GM23338 (cell line): ENCODE measurements around the gene LRR1. TPM values are rescaled to one million over a fixed set of nuclear protein-coding genes. Genes with fewer than 3 reads are reported as not detected.
A peak's percentile ranks its signal among the peaks of the same experiment; 100 is the strongest.

Experiments
- ATAC-seq: fragments of 200-7000 bp; cut with Tn5 transposase; 3 replicates; pipeline ENCODE4 v1.9.1; 2020
- DNase-seq: peaks from one replicate; pipeline ENCODE4 v3.0.0-alpha.2; 2015; ENCODE audit warnings: low spot score
- H2AFZ ChIP-seq: fragments of 200-600 bp; sonication (generic); 2 replicates; pipeline ENCODE4 v1.8.0; 2016; ENCODE audit warnings: antibody characterized with exemption, mild to moderate bottlenecking, moderate library complexity
- H3F3A ChIP-seq: fragments of 200-600 bp; sonication (generic); replicated peaks from 2 replicates; pipeline ENCODE4 v1.8.0; 2017; ENCODE audit warnings: antibody characterized with exemption, mixed run types, low read depth
- H3K27ac ChIP-seq: fragments of 200-600 bp; sonication (generic); 2 replicates; pipeline ENCODE4 v1.6.1; 2016; ENCODE audit warnings: low read depth
- H3K27me3 ChIP-seq: fragments of 200-600 bp; sonication (generic); 2 replicates; pipeline ENCODE4 v1.8.0; 2016; ENCODE audit warnings: mild to moderate bottlenecking, mixed run types, moderate library complexity; ENCODE audit not compliant: insufficient read depth
- H3K36me3 ChIP-seq: fragments of 200-600 bp; sonication (generic); 2 replicates; pipeline ENCODE4 v1.8.0; 2016; ENCODE audit warnings: mild to moderate bottlenecking; ENCODE audit not compliant: insufficient read depth
- H3K4me1 ChIP-seq: fragments of 200-600 bp; sonication (generic); 2 replicates; pipeline ENCODE4 v1.8.0; 2016; ENCODE audit warnings: mild to moderate bottlenecking, moderate library complexity; ENCODE audit not compliant: insufficient read depth
- H3K4me2 ChIP-seq: fragments of 200-600 bp; sonication (generic); 2 replicates; pipeline ENCODE4 v1.7.1; 2017; ENCODE audit warnings: mixed run types
- H3K4me3 ChIP-seq: fragments of 200-600 bp; sonication (generic); 2 replicates; pipeline ENCODE4 v1.6.1; 2016; ENCODE audit warnings: mixed run types
- H3K79me2 ChIP-seq: fragments of 200-600 bp; sonication (generic); replicated peaks from 2 replicates; pipeline ENCODE4 v1.8.0; 2017; ENCODE audit warnings: mild to moderate bottlenecking; ENCODE audit not compliant: insufficient read depth
- H3K9me2 ChIP-seq: fragments of 200-600 bp; sonication (generic); 2 replicates; pipeline ENCODE4 v1.8.0; 2017; ENCODE audit not compliant: insufficient read depth
- H4K20me1 ChIP-seq: fragments of 200-600 bp; sonication (generic); replicated peaks from 2 replicates; pipeline ENCODE4 v1.8.0; 2017; ENCODE audit warnings: mild to moderate bottlenecking; ENCODE audit not compliant: insufficient read depth
- H3K27ac Mint-ChIP-seq: 2 replicates; pipeline ENCODE4 v1.8.0; 2020; ENCODE audit warnings: inconsistent platforms, mild to moderate bottlenecking, moderate library complexity, mixed read lengths
- H3K27me3 Mint-ChIP-seq: 3 replicates; pipeline ENCODE4 v1.8.0; 2022; ENCODE audit warnings: low read depth, mild to moderate bottlenecking, moderate library complexity, mixed read lengths, inconsistent platforms; ENCODE audit not compliant: insufficient read depth, poor library complexity
- H3K36me3 Mint-ChIP-seq: 3 replicates; pipeline ENCODE4 v1.8.0; 2021; ENCODE audit warnings: low read depth, mild to moderate bottlenecking, inconsistent platforms, moderate library complexity, mixed read lengths
- H3K4me1 Mint-ChIP-seq: 3 replicates; pipeline ENCODE4 v1.8.0; 2020; ENCODE audit warnings: mild to moderate bottlenecking, inconsistent platforms, mixed read lengths
- H3K4me3 Mint-ChIP-seq: 3 replicates; pipeline ENCODE4 v1.8.0; 2021; ENCODE audit warnings: moderate library complexity, mild to moderate bottlenecking, inconsistent platforms, mixed read lengths
- H3K9me3 Mint-ChIP-seq: 3 replicates; pipeline ENCODE4 v1.8.0; 2020; ENCODE audit warnings: moderate library complexity, mild to moderate bottlenecking, inconsistent platforms, mixed read lengths
- CREB1 ChIP-seq: fragments of 250-450 bp; sonication (Bioruptor Pico); IDR thresholded peaks from 2 replicates; pipeline ENCODE4 v1.5.0; 2020; ENCODE audit warnings: low read depth, mild to moderate bottlenecking, moderate library complexity
- CTCF ChIP-seq, 2 experiments: fragments of 200-600 bp in 1 of 2; sonication (generic) in 1 of 2; conservative IDR thresholded peaks; 2 replicates each; pipeline versions ENCODE4 v1.5.1 to v1.6.1; 2016 to 2017; ENCODE audit warnings: antibody characterized with exemption in 2 of 2, low read depth in 2 of 2, mild to moderate bottlenecking in 2 of 2, moderate library complexity in 1 of 2
- ETS1 ChIP-seq: IDR thresholded peaks from 2 replicates; pipeline ENCODE4 v1.6.1; 2016; ENCODE audit warnings: antibody characterized with exemption
- EZH2 ChIP-seq: fragments of 200-600 bp; sonication (generic); IDR thresholded peaks from one replicate; pipeline ENCODE4 v1.8.0; 2017; ENCODE audit warnings: antibody characterized with exemption, mild to moderate bottlenecking, low read depth; ENCODE audit not compliant: unreplicated experiment
- JUNB ChIP-seq: IDR thresholded peaks from one replicate; pipeline ENCODE4 v1.6.1; 2016; ENCODE audit warnings: antibody characterized with exemption; ENCODE audit not compliant: unreplicated experiment
- REST ChIP-seq: IDR thresholded peaks from one replicate; pipeline ENCODE4 v1.6.1; 2018; ENCODE audit warnings: antibody characterized with exemption; ENCODE audit not compliant: unreplicated experiment
- STAT1 ChIP-seq: IDR thresholded peaks from one replicate; pipeline ENCODE4 v1.6.1; 2016; ENCODE audit warnings: antibody characterized with exemption; ENCODE audit not compliant: unreplicated experiment
- ZNF114 ChIP-seq: fragments of 250-450 bp; sonication (Bioruptor Pico); IDR thresholded peaks from 2 replicates; pipeline ENCODE4 v1.5.0; 2020; ENCODE audit warnings: mild to moderate bottlenecking, moderate library complexity
- ZNF462 ChIP-seq: fragments of 250-450 bp; sonication (Bioruptor Pico); IDR thresholded peaks from 2 replicates; pipeline ENCODE4 v1.5.0; 2020; ENCODE audit warnings: mild to moderate bottlenecking, moderate library complexity
- polyA plus RNA-seq: library from polyadenylated mRNA; unstranded; fragments of >200 nt; fragmentation: Nextera tagmentation; extraction: Ambion mirVana; gene quantifications from 2 replicates; pipeline ENCODE4 v1.2.1, GENCODE V29; 2016
- total RNA-seq: library from RNA; depleted of rRNA; stranded (reverse); fragments of >200 nt; shearing (Covaris generic); gene quantifications from 2 replicates; pipeline ENCODE4 v1.2.3, GENCODE V29; 2014

The LRR1 gene
- total and polyA plus RNA-seq, 2 experiments from 2014 or later = 31.8 to 41.9 TPM

- peak overlapping the region; percentile 49; the same call in 1 of the 3 replicates for H3K4me3 Mint-ChIP-seq
- Histone ChIP-seq H3K79me2 (no peaks in the 10 kb centered on the region), H3K27ac (no peak overlapping the region), H3F3A (no peaks in the 10 kb centered on the region), H2AFZ (peak overlapping the region; percentile 69), H3K36me3 (no peaks in the 10 kb centered on the region), H3K9me2 (no peaks in the 10 kb centered on the region), H4K20me1 (no peaks in the 10 kb centered on the region), H3K27me3 (no peaks in the 10 kb centered on the region), H3K4me1 (peaks cover 18% of the 10 kb centered on the region), H3K4me3 (no peak overlapping the region), H3K4me2 (peak overlapping the region; percentile 33)
- H3K36me3 Mint-ChIP-seq = peaks cover 13% of the 10 kb centered on the region; the same call in 2 of the 3 replicates
- DNase-seq (no peak), ATAC-seq (no peak)
- peaks cover 9% of the 10 kb centered on the region; the same call in 2 of the 3 replicates for H3K9me3 Mint-ChIP-seq
- TF ChIP-seq REST = no peak
- TF ChIP-seq STAT1 = no peak
- no peak for TF ChIP-seq JUNB
- no peak for TF ChIP-seq ETS1
- no peak for TF ChIP-seq CREB1 (CRISPR knock-in tag)
- TF ChIP-seq ZNF114 (CRISPR knock-in tag) = no peak
- H3K27ac Mint-ChIP-seq = peak overlapping the region; percentile 50
- peaks cover 31% of the 10 kb centered on the region for H3K4me1 Mint-ChIP-seq
- H3K27me3 Mint-ChIP-seq = peaks cover 2% of the 10 kb centered on the region
Observed at GRCh38 chr14:49549446-49549845, 49.3 kb upstream of the LRR1 start.

GRCh38 chr14:49549881-49550280, 48.9 kb upstream of the LRR1 start:
- H3K36me3 ChIP-seq = no peaks in the 10 kb centered on the region
- peaks cover 2% of the 10 kb centered on the region for H3K27me3 Mint-ChIP-seq
- peak overlapping the region; percentile 50 for H3K27ac Mint-ChIP-seq
- peak overlapping the region; percentile 69 for H2AFZ ChIP-seq
- H3K36me3 Mint-ChIP-seq = peaks cover 13% of the 10 kb centered on the region; the same call in 2 of the 3 replicates
- peak overlapping the region; percentile 33 for H3K4me2 ChIP-seq
- H3K79me2 ChIP-seq = no peaks in the 10 kb centered on the region
- peaks cover 9% of the 10 kb centered on the region; the same call in 2 of the 3 replicates for H3K9me3 Mint-ChIP-seq
- H3K4me3 ChIP-seq = no peak overlapping the region
- TF ChIP-seq JUNB = no peak
- no peak for TF ChIP-seq CTCF (conservative IDR thresholded peaks at IDR 0.05; ENCODE audit: low read depth in 2 of 2)
- no peak for TF ChIP-seq STAT1
- no peak for TF ChIP-seq EZH2
- TF ChIP-seq CREB1 (CRISPR knock-in tag) = no peak
- TF ChIP-seq ZNF462 (CRISPR knock-in tag) = no peak
- peaks cover 31% of the 10 kb centered on the region for H3K4me1 Mint-ChIP-seq
- H3K4me3 Mint-ChIP-seq = peak overlapping the region; percentile 49
- H4K20me1 ChIP-seq = no peaks in the 10 kb centered on the region
- no peaks in the 10 kb centered on the region for H3K9me2 ChIP-seq
- DNase-seq (peak; percentile 85), ATAC-seq (peak; percentile 92)
- no peak overlapping the region for H3K27ac ChIP-seq
- H3K4me1 ChIP-seq = peaks cover 18% of the 10 kb centered on the region
- H3F3A ChIP-seq = no peaks in the 10 kb centered on the region
- no peaks in the 10 kb centered on the region for H3K27me3 ChIP-seq
